ENCODE measurements around the gene FAM72C. TPM values are rescaled to one million over a fixed set of nuclear protein-coding genes. Genes with fewer than 3 reads are reported as not detected.
"Not testable (repeated sequence)": the region's sequence is repeated elsewhere in the genome, so short reads cannot be mapped to it uniquely, and the experiment has no call there.

The FAM72C gene
- total RNA-seq, 8 experiments from 2014 or later, result 0.14 to 6.2 (median 2.5) TPM; not detected in 1

DNA sequence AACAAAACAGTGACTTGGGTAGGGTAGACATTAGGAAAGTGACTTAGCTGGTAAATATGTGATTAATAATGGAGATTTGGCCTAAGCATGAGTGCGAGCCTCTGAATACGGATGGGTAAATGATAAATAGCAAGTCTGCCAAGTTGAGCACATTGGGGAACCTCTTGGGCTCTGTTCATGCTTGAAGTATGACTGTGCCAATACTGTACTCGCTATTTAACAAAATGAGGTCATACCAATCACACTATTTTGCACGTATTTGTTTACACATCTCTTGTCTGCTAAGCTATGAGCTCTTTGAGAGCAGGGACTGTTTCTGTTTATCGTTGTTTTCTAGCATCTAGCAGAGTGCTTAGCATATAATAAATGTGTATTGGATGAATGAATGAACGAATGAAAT lies 24.2 kb upstream of the FAM72C start:
- H3K27ac ChIP-seq; in situ Hi-C loops (cut with MboI; ENCODE audit: low pct_unique_long_range_greater_than_20kb in 2 of 9, low sequenced_read_pairs in 9 of 9, unreplicated experiment in 9 of 9); H3K4me3 ChIP-seq; H3K4me1 ChIP-seq (replicated peaks in 1 of 2): not testable (repeated sequence)
- no CpG with 5 or more reads among the region's 6 CpGs for WGBS, 10 experiments
- peak in 3 of 8 experiments; percentile 16 to 41 (median 26) for ATAC-seq (replicated peaks in 6 of 8)

DNA sequence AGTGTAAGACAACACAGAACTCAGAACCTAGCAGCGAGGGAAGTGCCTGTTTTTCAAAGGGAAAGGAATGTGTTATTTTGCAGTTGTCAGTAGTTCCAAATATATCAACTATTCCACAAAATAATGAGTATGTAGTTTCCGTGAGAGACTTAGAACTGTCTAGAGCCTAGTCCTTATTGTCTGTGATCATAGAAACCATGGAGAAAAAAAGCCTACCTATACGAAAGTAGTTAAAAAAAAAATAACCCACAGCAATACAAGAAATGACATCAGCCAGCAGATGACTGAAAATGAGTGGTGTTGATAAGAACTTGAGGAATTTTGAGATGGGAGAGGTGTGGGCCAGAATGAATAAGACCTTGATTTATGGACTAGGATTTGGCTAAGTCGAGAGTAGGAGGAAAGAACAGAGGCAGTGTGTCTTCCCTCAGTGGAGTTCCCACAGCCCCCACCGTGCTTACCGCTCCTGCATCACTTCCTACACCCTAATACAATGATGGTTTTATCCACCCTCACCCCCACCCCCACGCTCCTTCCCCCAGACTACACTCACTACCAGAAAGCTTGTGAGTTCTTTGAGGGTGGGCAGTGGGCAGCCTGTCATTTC lies 21.6 kb upstream of the FAM72C start:
- no CpG with 5 or more reads among the region's 7 CpGs for WGBS, 10 experiments
- in situ Hi-C loops (cut with MboI; ENCODE audit: low pct_unique_long_range_greater_than_20kb in 2 of 9, low sequenced_read_pairs in 9 of 9, unreplicated experiment in 9 of 9); H3K4me3 ChIP-seq; H3K4me1 ChIP-seq (replicated peaks in 1 of 2); ATAC-seq (replicated peaks in 6 of 8); H3K27ac ChIP-seq: not testable (repeated sequence)

DNA sequence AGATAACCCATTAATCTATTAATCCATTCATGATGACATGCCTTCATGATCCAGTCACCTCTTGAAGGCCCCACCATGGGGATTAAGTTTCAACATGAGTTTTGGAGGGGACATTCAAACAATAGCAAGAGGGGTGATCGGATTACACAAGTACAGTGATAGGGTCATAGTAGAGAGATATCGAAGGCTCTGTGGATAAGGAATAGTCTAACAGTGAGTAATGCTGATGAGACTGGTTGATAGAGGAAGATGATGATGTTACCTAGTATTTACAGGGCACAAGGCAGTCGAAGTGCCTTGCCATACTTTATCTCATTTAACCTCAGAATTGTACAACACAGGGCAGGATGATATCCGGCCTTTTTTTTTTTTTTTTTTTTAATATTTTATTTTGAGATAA lies 18.9 kb upstream of the FAM72C start:
- H3K4me3 ChIP-seq; ATAC-seq (replicated peaks in 6 of 8); H3K27ac ChIP-seq; H3K4me1 ChIP-seq (replicated peaks in 1 of 2); in situ Hi-C loops (cut with MboI; ENCODE audit: low pct_unique_long_range_greater_than_20kb in 2 of 9, low sequenced_read_pairs in 9 of 9, unreplicated experiment in 9 of 9): not testable (repeated sequence)
- WGBS, 10 experiments, result no CpG with 5 or more reads among the region's 4 CpGs

DNA sequence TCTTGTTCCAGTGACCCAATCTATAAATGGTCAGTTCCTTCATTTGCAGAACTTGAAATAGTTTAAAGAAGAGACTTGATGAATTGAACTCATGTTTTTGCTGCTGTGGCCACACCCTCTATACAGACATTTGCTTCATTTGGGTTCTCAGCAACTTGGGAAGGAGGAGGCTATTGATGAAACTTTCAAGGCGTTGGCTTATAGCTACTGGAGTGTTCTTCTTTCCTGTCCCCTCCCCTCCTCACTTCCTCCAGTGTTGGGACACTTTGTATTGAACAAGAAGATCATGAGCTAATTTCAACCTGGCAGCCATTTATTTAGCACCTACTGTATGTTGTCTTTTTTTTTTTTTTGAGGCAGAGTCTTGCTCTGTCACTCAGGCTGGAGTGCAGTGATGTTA lies 17.9 kb upstream of the FAM72C start:
- ATAC-seq (replicated peaks in 6 of 8), result peak in 3 of 8 experiments; percentile 39 to 87 (median 73)
- H3K27ac ChIP-seq; in situ Hi-C loops (cut with MboI; ENCODE audit: low pct_unique_long_range_greater_than_20kb in 2 of 9, low sequenced_read_pairs in 9 of 9, unreplicated experiment in 9 of 9); H3K4me3 ChIP-seq; H3K4me1 ChIP-seq (replicated peaks in 1 of 2): not testable (repeated sequence)
- no CpG with 5 or more reads among the region's 1 CpG for WGBS, 10 experiments

DNA sequence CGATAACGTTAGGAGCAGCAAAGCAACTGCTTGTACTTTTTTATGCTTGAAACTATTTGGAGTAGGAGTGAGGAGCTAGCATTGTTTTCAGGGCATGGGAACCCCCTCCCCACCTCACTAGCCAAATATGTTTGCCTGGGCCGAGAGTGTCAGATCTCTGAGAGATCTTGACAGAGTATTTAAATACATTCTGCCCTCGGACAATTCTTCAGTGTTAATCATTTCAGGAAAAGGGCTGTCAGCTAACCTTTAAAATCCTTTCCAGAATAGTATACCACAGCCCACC lies 17.6 kb upstream of the FAM72C start:
- H3K4me3 ChIP-seq; in situ Hi-C loops (cut with MboI; ENCODE audit: low pct_unique_long_range_greater_than_20kb in 2 of 9, low sequenced_read_pairs in 9 of 9, unreplicated experiment in 9 of 9); H3K4me1 ChIP-seq (replicated peaks in 1 of 2); H3K27ac ChIP-seq: not testable (repeated sequence)
- ATAC-seq (replicated peaks in 6 of 8), result peak in 2 of 8 experiments; percentile 3 to 8
- no CpG with 5 or more reads among the region's 4 CpGs for WGBS, 10 experiments

DNA sequence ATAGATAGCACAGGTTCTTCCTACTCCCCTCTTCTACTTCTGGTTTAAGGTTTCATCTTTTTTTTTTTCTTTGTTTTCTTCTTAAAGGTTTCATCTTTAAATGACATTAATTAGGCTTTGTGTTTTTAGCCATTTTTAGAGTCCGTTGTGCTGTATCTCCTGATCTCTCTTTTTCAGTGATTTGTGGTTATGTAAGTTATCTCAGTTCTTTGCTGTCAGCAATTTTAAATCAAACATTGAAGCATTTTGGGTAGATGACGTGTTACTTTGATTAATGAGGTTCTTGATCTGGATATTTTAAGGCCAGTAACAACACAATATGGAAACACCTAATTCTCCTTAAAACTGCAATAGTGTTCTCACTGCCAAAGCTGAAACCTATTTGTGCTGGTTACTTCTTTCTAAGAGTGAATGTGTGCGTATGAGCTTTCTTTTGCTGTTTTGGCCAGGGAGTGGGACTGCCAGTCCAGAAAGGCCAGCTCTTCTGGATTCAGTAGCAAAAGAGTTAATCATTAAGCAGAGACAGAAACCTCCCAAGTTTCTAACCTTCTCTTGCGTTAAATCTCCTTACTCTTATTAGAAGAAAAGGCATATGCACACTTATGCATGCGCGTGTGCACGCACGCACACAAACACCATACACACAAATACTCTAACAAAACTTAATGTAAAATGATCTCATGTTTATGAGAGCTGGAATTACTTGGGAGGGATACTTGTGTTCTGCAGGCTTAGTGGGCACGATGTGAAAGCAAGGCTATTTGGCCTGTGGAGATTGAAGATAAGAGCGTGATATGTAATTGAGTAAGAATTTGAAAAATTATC lies 17.0 kb upstream of the FAM72C start:
- in situ Hi-C loops (cut with MboI; ENCODE audit: low pct_unique_long_range_greater_than_20kb in 2 of 9, low sequenced_read_pairs in 9 of 9, unreplicated experiment in 9 of 9); H3K4me3 ChIP-seq; H3K4me1 ChIP-seq (replicated peaks in 1 of 2); H3K27ac ChIP-seq: not testable (repeated sequence)
- no CpG with 5 or more reads among the region's 10 CpGs for WGBS, 10 experiments
- peak in 3 of 8 experiments; percentile 44 to 58 (median 55) for ATAC-seq (replicated peaks in 6 of 8)

DNA sequence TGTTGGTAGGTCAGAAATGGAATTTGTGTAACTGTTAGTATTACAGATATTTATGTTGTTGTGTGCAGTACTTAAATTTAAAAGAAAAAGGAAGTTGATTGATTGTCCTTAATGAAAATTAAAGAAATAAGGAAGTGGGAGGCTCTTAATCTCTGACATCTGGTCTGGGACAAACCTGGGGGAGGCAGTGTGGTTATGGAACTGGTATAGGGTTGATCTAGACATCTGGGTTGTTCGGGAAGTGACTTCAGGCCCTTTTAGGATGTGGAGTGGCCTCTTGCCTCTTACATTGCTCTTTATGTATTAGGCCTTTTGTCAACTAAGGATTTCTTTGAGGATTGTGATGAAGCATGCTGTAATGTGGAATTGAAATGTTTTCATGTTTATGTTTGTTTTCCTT lies 16.1 kb upstream of the FAM72C start:
- ATAC-seq (replicated peaks in 6 of 8); in situ Hi-C loops (cut with MboI; ENCODE audit: low pct_unique_long_range_greater_than_20kb in 2 of 9, low sequenced_read_pairs in 9 of 9, unreplicated experiment in 9 of 9); H3K4me3 ChIP-seq; H3K27ac ChIP-seq; H3K4me1 ChIP-seq (replicated peaks in 1 of 2): not testable (repeated sequence)
- WGBS, 10 experiments, result no CpG with 5 or more reads among the region's 1 CpG

DNA sequence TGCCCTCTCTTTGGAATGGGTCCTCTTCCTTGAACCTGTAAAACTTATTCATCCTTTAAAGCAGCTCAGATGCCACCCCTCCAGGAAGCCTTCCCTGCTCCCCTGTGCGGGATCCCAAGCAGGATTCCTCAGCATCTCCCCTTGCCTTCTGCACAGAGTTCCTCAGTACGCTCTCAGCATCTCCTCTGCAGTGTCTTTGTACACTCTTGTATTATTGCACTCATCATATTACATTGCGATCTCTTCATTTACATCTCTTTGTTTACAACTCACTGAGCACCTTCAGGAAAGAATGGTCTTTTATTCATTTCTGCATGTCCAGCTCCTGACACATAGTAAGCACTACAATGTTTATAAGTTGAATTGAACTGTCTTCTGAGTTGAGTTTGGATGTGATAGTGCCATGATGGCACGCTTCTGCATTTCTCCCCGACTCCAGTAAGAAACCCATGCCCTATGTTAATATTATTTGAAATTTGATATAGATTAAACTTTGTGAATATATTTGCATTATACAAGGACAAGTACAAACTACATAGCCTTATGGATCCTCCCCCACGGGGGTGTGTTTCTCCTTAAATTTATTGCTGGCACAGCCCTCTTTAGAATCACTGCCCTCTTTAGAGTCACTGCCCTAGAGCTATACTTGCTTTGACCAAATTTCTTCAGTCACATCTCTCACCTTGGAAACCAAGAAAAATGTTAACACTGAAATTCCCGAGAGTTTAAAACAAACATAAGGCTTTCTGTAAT lies 13.1 kb upstream of the FAM72C start:
- ATAC-seq (replicated peaks in 6 of 8), result peak; percentile 32 to 83 (median 54)
- H3K4me3 ChIP-seq; H3K27ac ChIP-seq; H3K4me1 ChIP-seq (replicated peaks in 1 of 2); in situ Hi-C loops (cut with MboI; ENCODE audit: low pct_unique_long_range_greater_than_20kb in 2 of 9, low sequenced_read_pairs in 9 of 9, unreplicated experiment in 9 of 9): not testable (repeated sequence)
- no CpG with 5 or more reads among the region's 7 CpGs for WGBS, 10 experiments

DNA sequence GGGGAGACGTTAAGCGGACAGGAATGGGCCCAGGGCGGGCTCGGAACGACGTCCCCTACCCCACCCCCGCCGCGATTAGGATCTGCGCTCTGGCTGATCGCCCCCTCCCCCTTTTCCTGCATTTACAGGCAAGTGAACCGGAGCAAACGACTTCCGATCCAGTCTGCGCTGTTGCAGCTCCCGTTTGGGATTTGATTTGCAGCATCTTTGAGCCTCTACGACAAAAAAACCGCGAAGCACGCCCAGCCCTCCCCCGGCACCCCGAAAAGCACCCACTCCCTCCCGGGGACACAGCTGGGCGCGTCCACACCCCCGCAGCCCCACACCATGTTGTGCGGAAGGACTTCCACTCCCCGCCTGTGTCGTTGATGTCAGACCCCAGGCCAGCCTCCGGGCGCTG lies 2.6 kb upstream of the FAM72C start:
- ATAC-seq (replicated peaks in 6 of 8); H3K27ac ChIP-seq; H3K4me1 ChIP-seq (replicated peaks in 1 of 2); in situ Hi-C loops (cut with MboI; ENCODE audit: low pct_unique_long_range_greater_than_20kb in 2 of 9, low sequenced_read_pairs in 9 of 9, unreplicated experiment in 9 of 9): not testable (repeated sequence)
- no CpG with 5 or more reads among the region's 31 CpGs for WGBS, 10 experiments
- H3K4me3 ChIP-seq, result peak overlapping the region; percentile 31 to 75 (median 47)

DNA sequence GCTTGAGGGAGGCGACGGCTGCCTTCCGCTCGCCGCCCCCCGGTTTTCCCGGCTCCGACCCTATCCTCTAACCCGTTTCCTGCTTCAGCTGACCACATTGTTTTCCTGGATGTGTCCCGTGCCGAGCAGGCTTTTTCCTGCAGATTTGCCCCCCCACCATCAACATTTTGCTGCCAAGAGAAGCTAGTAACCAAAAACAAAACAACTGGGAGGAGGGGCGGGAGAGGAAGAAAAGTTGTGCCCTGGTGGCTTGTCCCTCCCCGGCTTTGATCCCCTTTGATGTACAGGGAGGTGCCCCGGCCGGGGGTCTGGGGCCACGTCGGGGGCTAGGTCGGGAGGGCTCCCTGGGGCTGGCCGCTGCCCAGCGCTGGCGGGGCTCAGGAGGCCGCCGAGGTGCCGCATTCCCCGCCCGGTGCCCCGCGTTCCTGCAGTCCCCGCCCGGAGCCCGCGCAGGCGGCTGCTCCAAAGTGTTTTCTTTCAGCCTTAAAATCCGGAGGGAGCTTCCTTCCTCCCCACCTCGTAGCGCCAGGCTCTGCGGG lies 2.2 kb upstream of the FAM72C start:
- H3K4me1 ChIP-seq (replicated peaks in 1 of 2); H3K27ac ChIP-seq; ATAC-seq (replicated peaks in 6 of 8); in situ Hi-C loops (cut with MboI; ENCODE audit: low pct_unique_long_range_greater_than_20kb in 2 of 9, low sequenced_read_pairs in 9 of 9, unreplicated experiment in 9 of 9): not testable (repeated sequence)
- peak overlapping the region; percentile 43 to 75 (median 52) for H3K4me3 ChIP-seq
- no CpG with 5 or more reads among the region's 37 CpGs for WGBS, 10 experiments

DNA sequence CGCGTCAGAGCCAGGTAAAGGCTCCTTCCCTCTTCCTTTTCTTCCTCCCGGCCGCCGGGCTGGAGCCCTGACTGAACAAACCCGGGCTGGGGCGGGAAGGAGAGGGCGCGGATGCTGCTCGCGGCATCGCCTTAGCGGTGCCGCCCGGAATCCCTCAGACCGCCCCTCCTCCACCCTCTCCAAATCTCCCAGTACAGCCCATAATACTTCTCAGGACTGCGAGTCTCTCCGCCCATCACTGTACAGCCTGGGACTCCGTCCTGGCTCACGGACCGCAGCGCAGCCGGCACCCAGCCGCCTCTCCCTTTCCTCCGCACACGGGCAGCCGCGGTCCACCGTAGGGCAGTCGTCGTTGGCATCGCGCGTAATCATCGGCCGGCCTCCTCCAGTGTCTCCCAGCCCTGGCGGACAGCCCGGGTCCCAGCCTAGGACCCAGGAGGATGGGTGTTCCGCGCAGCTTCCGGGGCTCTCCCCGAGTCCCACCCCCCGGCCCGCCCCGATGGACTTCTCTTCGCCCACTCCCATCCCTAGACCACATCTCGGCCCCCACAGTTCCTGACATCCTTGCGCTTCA lies 1.1 kb upstream of the FAM72C start:
- peak; percentile 23 to 37 (median 32) for ATAC-seq (replicated peaks in 6 of 8)
- H3K4me3 ChIP-seq; H3K4me1 ChIP-seq (replicated peaks in 1 of 2); in situ Hi-C loops (cut with MboI; ENCODE audit: low pct_unique_long_range_greater_than_20kb in 2 of 9, low sequenced_read_pairs in 9 of 9, unreplicated experiment in 9 of 9); H3K27ac ChIP-seq: not testable (repeated sequence)
- no CpG with 5 or more reads among the region's 48 CpGs for WGBS, 10 experiments

DNA sequence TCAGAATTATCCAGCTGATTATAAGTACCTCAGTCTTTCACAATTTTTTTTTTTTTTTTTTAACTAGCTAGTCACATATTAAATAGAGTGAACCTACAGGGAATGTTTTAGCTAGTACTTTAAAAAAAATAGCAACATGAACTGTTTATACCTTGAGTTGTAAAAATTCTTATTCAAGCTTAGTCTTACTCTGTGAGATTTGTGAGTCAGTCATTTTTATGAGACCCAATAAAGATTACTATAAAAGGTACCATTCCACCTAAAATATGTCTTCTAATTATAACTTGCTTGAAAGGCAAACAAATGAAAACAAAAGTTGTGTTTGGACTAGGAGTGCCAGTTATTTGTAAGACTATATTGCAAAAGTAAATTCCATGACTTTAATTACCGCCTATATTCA lies 5.9 kb downstream of the FAM72C start:
- H3K4me1 ChIP-seq (replicated peaks in 1 of 2); H3K27ac ChIP-seq; H3K4me3 ChIP-seq; in situ Hi-C loops (cut with MboI; ENCODE audit: low pct_unique_long_range_greater_than_20kb in 2 of 9, low sequenced_read_pairs in 9 of 9, unreplicated experiment in 9 of 9); ATAC-seq (replicated peaks in 6 of 8): not testable (repeated sequence)
- no CpG with 5 or more reads among the region's 1 CpG for WGBS, 10 experiments

DNA sequence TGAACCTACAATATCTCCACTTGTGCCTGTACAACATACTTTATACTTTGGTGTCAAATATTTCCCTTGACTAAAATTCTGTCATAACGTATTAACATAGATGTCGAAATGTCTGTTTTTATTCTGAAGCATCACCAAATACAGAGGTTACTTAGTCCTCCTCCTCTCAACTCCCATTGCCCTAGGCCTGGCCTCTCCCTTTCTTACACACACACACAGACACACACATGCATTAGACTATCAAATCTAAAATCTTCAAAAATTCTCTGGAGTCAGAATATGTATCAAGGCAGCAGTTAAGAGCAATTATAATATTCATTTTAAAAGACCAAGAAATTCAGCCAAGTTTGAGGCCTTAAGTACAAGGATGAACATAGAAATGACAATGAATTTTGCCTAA lies 7.5 kb downstream of the FAM72C start:
- peak in 3 of 8 experiments; percentile 64 to 83 (median 80) for ATAC-seq (replicated peaks in 6 of 8)
- H3K4me3 ChIP-seq; H3K4me1 ChIP-seq (replicated peaks in 1 of 2); H3K27ac ChIP-seq; in situ Hi-C loops (cut with MboI; ENCODE audit: low pct_unique_long_range_greater_than_20kb in 2 of 9, low sequenced_read_pairs in 9 of 9, unreplicated experiment in 9 of 9): not testable (repeated sequence)
- WGBS, 10 experiments, result no CpG with 5 or more reads among the region's 2 CpGs

All from motor neuron (in vitro differentiated cells).